Endothelial cell of umbilical vein (primary cell): ENCODE results near the gene LTO1. TPM values are rescaled to one million over a fixed set of nuclear protein-coding genes. Genes with fewer than 3 reads are reported as not detected.

Experiments used
- BruUV-seq: library from RNA; stranded (reverse); fragments of 400-500 nt; replicated peaks from 2 replicates; lab custom pipeline; 2021; lab: Mats Ljungman, UMichigan
- CTCF ChIA-PET: fragments of 300-600, 350-600 bp; sonication (Branson Sonifier 250); formaldehyde crosslinking; loops from one replicate; lab custom pipeline; 2021; ENCODE audit warnings: antibody characterized with exemption, inconsistent platforms; lab: Charles Lee
- POLR2A ChIA-PET: fragments of 300-600, 350-600 bp; sonication (Branson Sonifier 250); formaldehyde crosslinking; loops from one replicate; lab custom pipeline; 2021; ENCODE audit warnings: antibody characterized with exemption, inconsistent platforms; lab: Charles Lee
- DNase-seq: peaks from one replicate; pipeline ENCODE4 v3.0.0-alpha.2; 2011; ENCODE audit warnings: low read depth, low spot score
- FAIRE-seq: peaks from 2 replicates; lab custom pipeline; 2011; peaks lifted over from hg19 to GRCh38; lab: Jason Lieb, UNC
- H2AFZ ChIP-seq: 2 replicates; pipeline ENCODE4 v1.6.0; 2012; ENCODE audit warnings: low read depth, low read length, control low read depth, inconsistent platforms
- H3K27ac ChIP-seq: 2 replicates; pipeline ENCODE4 v1.5.1; 2011; ENCODE audit warnings: low read depth, mild to moderate bottlenecking, control low read depth, low read length, moderate library complexity; ENCODE audit not compliant: insufficient read depth
- H3K27me3 ChIP-seq, 2 experiments: 2 replicates each; pipeline versions ENCODE4 v1.6.0 to v1.6.1; 2011; ENCODE audit warnings: low read length in 2 of 2, mixed read lengths in 1 of 2; ENCODE audit not compliant: control insufficient read depth in 2 of 2, insufficient read depth in 2 of 2
- H3K36me3 ChIP-seq, 2 experiments: 2 replicates in 1 of 2; 3 replicates in 1 of 2; pipeline ENCODE4 v1.5.1; 2011; ENCODE audit warnings: low read length in 2 of 2, mild to moderate bottlenecking in 1 of 2, moderate library complexity in 1 of 2; ENCODE audit not compliant: control insufficient read depth in 2 of 2, insufficient read depth in 2 of 2; ENCODE audit errors: extremely low read depth in 1 of 2
- H3K4me1 ChIP-seq: 3 replicates; pipeline ENCODE4 v1.5.1; 2011; ENCODE audit warnings: mild to moderate bottlenecking, low read length; ENCODE audit not compliant: control insufficient read depth, insufficient read depth; ENCODE audit errors: extremely low read depth
- H3K4me2 ChIP-seq: 2 replicates; pipeline ENCODE4 v1.6.1; 2011; ENCODE audit warnings: low read length, control low read depth, mixed read lengths; ENCODE audit not compliant: insufficient read depth
- H3K4me3 ChIP-seq, 3 experiments: fragments of 200-600 bp in 1 of 3; sonication (generic), shearing (Covaris generic) in 1 of 3; replicated peaks in 1 of 3; 2 replicates each; pipeline ENCODE4 v1.5.1; 2011 to 2016; ENCODE audit warnings: control low read depth in 3 of 3, low read length in 3 of 3, mild to moderate bottlenecking in 2 of 3, inconsistent platforms in 1 of 3, low read depth in 1 of 3, moderate library complexity in 1 of 3; ENCODE audit not compliant: insufficient read depth in 1 of 3
- H3K79me2 ChIP-seq: 2 replicates; pipeline ENCODE4 v1.6.0; 2012; ENCODE audit warnings: low read length, inconsistent platforms; ENCODE audit not compliant: control insufficient read depth, insufficient read depth
- H3K9ac ChIP-seq: replicated peaks from 2 replicates; pipeline ENCODE3; 2011; ENCODE audit warnings: low read length, control low read depth; ENCODE audit not compliant: insufficient read depth; ENCODE audit errors: extremely low read depth
- H3K9me1 ChIP-seq: replicated peaks from 3 replicates; pipeline ENCODE4 v1.6.0; 2011; ENCODE audit warnings: mild to moderate bottlenecking, low read length; ENCODE audit not compliant: control insufficient read depth, insufficient read depth; ENCODE audit errors: extremely low read depth
- H3K9me3 ChIP-seq: replicated peaks from 2 replicates; pipeline ENCODE4 v1.5.1; 2012; ENCODE audit warnings: low read length, inconsistent platforms; ENCODE audit not compliant: control insufficient read depth, insufficient read depth
- H4K20me1 ChIP-seq: replicated peaks from 2 replicates; pipeline ENCODE3; 2011; ENCODE audit warnings: mild to moderate bottlenecking, low read length; ENCODE audit not compliant: control insufficient read depth, insufficient read depth; ENCODE audit errors: extremely low read depth
- CTCF ChIP-seq, 2 donors: IDR thresholded peaks; 1 replicate in 1 of 2; 2 replicates in 1 of 2; pipeline ENCODE4 v1.5.1; 2011; ENCODE audit warnings: low read length in 2 of 2, mild to moderate bottlenecking in 2 of 2, moderate library complexity in 2 of 2, control low read depth in 1 of 2, inconsistent platforms in 1 of 2, low read depth in 1 of 2; ENCODE audit not compliant: insufficient read depth in 1 of 2; ENCODE audit errors: extremely low read depth in 1 of 2
- EZH2 ChIP-seq: IDR thresholded peaks from 2 replicates; pipeline ENCODE4 v1.6.1; 2012; ENCODE audit warnings: borderline replicate concordance, low read depth, mild to moderate bottlenecking, moderate library complexity, low read length, inconsistent platforms; ENCODE audit not compliant: severe bottlenecking
- FOS ChIP-seq: IDR thresholded peaks from 2 replicates; pipeline ENCODE4 v1.6.1; 2011; ENCODE audit warnings: mild to moderate bottlenecking, low read length, moderate library complexity, borderline replicate concordance; ENCODE audit not compliant: insufficient read depth
- GATA2 ChIP-seq: IDR thresholded peaks from 2 replicates; pipeline ENCODE4 v1.7.0; 2011; ENCODE audit warnings: low read depth, mild to moderate bottlenecking, moderate library complexity, mixed read lengths, low read length; ENCODE audit not compliant: insufficient read length, insufficient read depth
- JUN ChIP-seq: IDR thresholded peaks from 2 replicates; pipeline ENCODE4 v1.6.1; 2011; ENCODE audit warnings: borderline replicate concordance, low read depth; ENCODE audit not compliant: insufficient read length, insufficient read depth
- MAX ChIP-seq: IDR thresholded peaks from 2 replicates; pipeline ENCODE4 v1.6.1; 2011; ENCODE audit not compliant: insufficient read depth, insufficient read length
- MYC ChIP-seq: IDR thresholded peaks from one replicate; pipeline ENCODE4 v1.6.1; 2011; ENCODE audit warnings: mild to moderate bottlenecking, low read depth, low read length
- POLR2A ChIP-seq: IDR thresholded peaks from 2 replicates; pipeline ENCODE4 v1.6.1; 2012; ENCODE audit warnings: low read depth, mild to moderate bottlenecking, control low read depth, low read length
- dilution Hi-C: fragments of 300-500 bp; cut with MboI; formaldehyde crosslinking; loops from one replicate; pipeline ENCODE4 v1.15.0; 2019; ENCODE audit warnings: low sequenced_read_pairs; ENCODE audit not compliant: extremely low pct_ligation_motif_present
- intact Hi-C: fragments of 100-400 bp; cut with micrococcal nuclease; formaldehyde crosslinking; loops from one replicate; pipeline ENCODE4 v1.10.0; 2022
- polyA plus RNA-seq, 4 experiments: library from polyadenylated mRNA; depleted of rRNA in 3 of 4; stranded (reverse) in 3 of 4; unstranded in 1 of 4; fragments of >200 nt; gene quantifications; 2 replicates each; pipeline versions ENCODE4 v1.2.1 to v1.2.3, GENCODE V29; 2011 to 2012; ENCODE audit warnings: missing spikeins in 1 of 4
- total RNA-seq: library from RNA; stranded (reverse); gene quantifications from 2 replicates; pipeline ENCODE4 v1.2.3, GENCODE V29; 2021

LTO1 gene
- total and polyA plus RNA-seq, 2 donors (not counting 3 experiments of a cell fraction or from before 2014, with no cell fraction given), result 26.8 to 30.9 TPM

GRCh38 chr11:69698362-69698761 is 23.2 kb upstream of the LTO1 start:
- CTCF ChIA-PET, result no interaction called here

More at GRCh38 chr11:69698362-69698761, 23.2 kb upstream of the LTO1 start:
- Histone ChIP-seq H3K79me2 (no peaks in the 10 kb centered on the region), H3K27ac (no peak overlapping the region), H4K20me1 (no peaks in the 10 kb centered on the region), H2AFZ (no peak overlapping the region), H3K27me3 (peaks cover 23 to 25% of the 10 kb centered on the region in 2 experiments), H3K9me3 (no peaks in the 10 kb centered on the region), H3K9ac (no peak overlapping the region), H3K36me3 (no peaks in the 10 kb centered on the region), H3K4me2 (no peak overlapping the region), H3K4me1 (peaks cover 8% of the 10 kb centered on the region), H3K4me3 (no peak overlapping the region), H3K9me1 (no peaks in the 10 kb centered on the region)
- dilution Hi-C loops, result no loop called here
- FAIRE-seq (no peak), DNase-seq (no peak)
- intact Hi-C loops, result no loop called here
- BruUV-seq, result no TSS peak
- TF ChIP-seq CTCF (IDR thresholded peaks at IDR 0.05; ENCODE audit: extremely low read depth in 1 of 2, insufficient read depth in 1 of 2, low read depth in 1 of 2, low read length in 2 of 2) (no peak), MAX (no peak), EZH2 (no peak), MYC (no peak), GATA2 (no peak), FOS (no peak), POLR2A (no peak), JUN (no peak)
- POLR2A ChIA-PET, result no interaction called here
